ENCODE measurements around the gene AP5B1. TPM values are rescaled to one million over a fixed set of nuclear protein-coding genes. Genes with fewer than 3 reads are reported as not detected.

Gene AP5B1
- total and polyA plus RNA-seq, 2 experiments from 2014 or later: 3.1 to 16.1 TPM

- DNase-seq (ENCODE audit: low spot score) (no peak), ATAC-seq (peak; percentile 36; the same call in 2 of the 3 replicates)
- Histone ChIP-seq H3K27me3 (ENCODE audit: insufficient read depth) (peaks cover 3% of the 10 kb centered on the region; the same call in 1 of the 2 replicates), H3K4me3 (no peak overlapping the region), H2AFZ (no peak overlapping the region), H3K36me3 (ENCODE audit: insufficient read depth) (no peaks in the 10 kb centered on the region), H4K20me1 (replicated peaks; ENCODE audit: insufficient read depth) (no peaks in the 10 kb centered on the region), H3K4me1 (ENCODE audit: insufficient read depth) (no peaks in the 10 kb centered on the region; the same call in 1 of the 2 replicates), H3K9me2 (ENCODE audit: insufficient read depth) (no peaks in the 10 kb centered on the region), H3K4me2 (no peak overlapping the region), H3F3A (replicated peaks; ENCODE audit: low read depth) (no peaks in the 10 kb centered on the region), H3K27ac (ENCODE audit: low read depth) (no peak overlapping the region), H3K79me2 (replicated peaks; ENCODE audit: insufficient read depth) (no peaks in the 10 kb centered on the region)
- Mint-ChIP-seq H3K4me3 (no peak overlapping the region), H3K4me1 (no peaks in the 10 kb centered on the region), H3K36me3 (ENCODE audit: low read depth) (no peaks in the 10 kb centered on the region), H3K27me3 (ENCODE audit: insufficient read depth, low read depth, poor library complexity) (peaks cover 10% of the 10 kb centered on the region), H3K9me3 (no peaks in the 10 kb centered on the region; the same call in 2 of the 3 replicates), H3K27ac (no peak overlapping the region)
- TF ChIP-seq CREB1 (CRISPR knock-in tag; IDR thresholded peaks at IDR 0.05; ENCODE audit: low read depth) (no peak), STAT1 (IDR thresholded peaks at IDR 0.05; ENCODE audit: unreplicated experiment) (no peak)
- TF ChIP-seq, protein P1, sequence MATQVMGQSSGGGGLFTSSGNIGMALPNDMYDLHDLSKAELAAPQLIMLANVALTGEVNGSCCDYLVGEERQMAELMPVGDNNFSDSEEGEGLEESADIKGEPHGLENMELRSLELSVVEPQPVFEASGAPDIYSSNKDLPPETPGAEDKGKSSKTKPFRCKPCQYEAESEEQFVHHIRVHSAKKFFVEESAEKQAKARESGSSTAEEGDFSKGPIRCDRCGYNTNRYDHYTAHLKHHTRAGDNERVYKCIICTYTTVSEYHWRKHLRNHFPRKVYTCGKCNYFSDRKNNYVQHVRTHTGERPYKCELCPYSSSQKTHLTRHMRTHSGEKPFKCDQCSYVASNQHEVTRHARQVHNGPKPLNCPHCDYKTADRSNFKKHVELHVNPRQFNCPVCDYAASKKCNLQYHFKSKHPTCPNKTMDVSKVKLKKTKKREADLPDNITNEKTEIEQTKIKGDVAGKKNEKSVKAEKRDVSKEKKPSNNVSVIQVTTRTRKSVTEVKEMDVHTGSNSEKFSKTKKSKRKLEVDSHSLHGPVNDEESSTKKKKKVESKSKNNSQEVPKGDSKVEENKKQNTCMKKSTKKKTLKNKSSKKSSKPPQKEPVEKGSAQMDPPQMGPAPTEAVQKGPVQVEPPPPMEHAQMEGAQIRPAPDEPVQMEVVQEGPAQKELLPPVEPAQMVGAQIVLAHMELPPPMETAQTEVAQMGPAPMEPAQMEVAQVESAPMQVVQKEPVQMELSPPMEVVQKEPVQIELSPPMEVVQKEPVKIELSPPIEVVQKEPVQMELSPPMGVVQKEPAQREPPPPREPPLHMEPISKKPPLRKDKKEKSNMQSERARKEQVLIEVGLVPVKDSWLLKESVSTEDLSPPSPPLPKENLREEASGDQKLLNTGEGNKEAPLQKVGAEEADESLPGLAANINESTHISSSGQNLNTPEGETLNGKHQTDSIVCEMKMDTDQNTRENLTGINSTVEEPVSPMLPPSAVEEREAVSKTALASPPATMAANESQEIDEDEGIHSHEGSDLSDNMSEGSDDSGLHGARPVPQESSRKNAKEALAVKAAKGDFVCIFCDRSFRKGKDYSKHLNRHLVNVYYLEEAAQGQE (IDR thresholded peaks at IDR 0.05; ENCODE audit: unreplicated experiment): no peak
Observed at GRCh38 chr11:65811764-65812475, 31.1 kb upstream of the AP5B1 start.

DNA sequence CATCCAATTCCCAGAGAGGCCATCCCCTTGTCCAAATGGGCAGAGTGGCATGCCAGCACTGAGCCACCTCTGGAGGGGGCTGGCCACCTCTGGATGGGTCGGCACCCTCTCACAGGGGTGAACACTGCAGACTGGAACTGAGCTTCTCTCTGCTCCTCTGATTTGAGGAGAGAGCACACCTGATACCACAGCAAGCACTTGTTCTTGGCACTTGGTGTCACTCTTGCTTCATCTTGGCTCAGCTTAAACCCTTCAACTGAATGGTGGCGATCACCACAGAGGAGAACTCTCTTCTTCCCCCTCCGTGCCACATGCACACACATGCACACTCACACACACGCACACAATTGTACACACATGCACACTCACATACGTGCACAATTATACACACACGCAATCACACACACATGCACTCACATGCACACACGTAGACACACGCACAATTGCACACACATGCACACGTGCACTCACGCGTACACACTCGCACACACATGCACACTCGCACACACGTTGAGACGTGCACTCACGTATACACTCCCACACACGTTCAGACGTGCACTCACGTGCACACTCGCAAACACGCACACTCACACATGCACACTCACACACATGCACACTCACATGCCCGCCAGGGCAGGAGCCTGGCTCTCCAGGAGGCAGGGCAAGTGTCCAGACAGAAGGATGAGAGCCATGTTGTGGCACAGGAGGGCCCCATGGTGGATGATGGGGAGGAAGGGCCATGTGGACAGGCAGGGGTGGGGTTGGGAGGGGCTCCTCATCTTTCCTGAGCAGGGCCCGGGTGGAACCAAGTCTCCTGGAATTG, 29.5 kb upstream of the AP5B1 start:
- TF ChIP-seq, protein P1 (IDR thresholded peaks at IDR 0.05; ENCODE audit: unreplicated experiment): no peak
- TF ChIP-seq CTCF (conservative IDR thresholded peaks at IDR 0.05; ENCODE audit: low read depth in 2 of 2) (peak in 1 of 2 experiments; percentile 30; a peak in 1 of 4 replicates), JUNB (IDR thresholded peaks at IDR 0.05; ENCODE audit: unreplicated experiment) (no peak)
- H3K79me2 ChIP-seq (replicated peaks; ENCODE audit: insufficient read depth): no peaks in the 10 kb centered on the region
- Mint-ChIP-seq H3K36me3 (ENCODE audit: low read depth) (no peaks in the 10 kb centered on the region), H3K27ac (no peak overlapping the region), H3K27me3 (ENCODE audit: insufficient read depth, low read depth, poor library complexity) (peaks cover 7% of the 10 kb centered on the region), H3K4me1 (no peaks in the 10 kb centered on the region), H3K4me3 (no peak overlapping the region), H3K9me3 (no peaks in the 10 kb centered on the region; the same call in 2 of the 3 replicates)
- no peaks in the 10 kb centered on the region for H3K36me3 ChIP-seq (ENCODE audit: insufficient read depth)
- ATAC-seq (peak; percentile 53), DNase-seq (ENCODE audit: low spot score) (no peak)
- H2AFZ ChIP-seq: no peak overlapping the region
- no peaks in the 10 kb centered on the region for H3F3A ChIP-seq (replicated peaks; ENCODE audit: low read depth)
- no peak overlapping the region for H3K27ac ChIP-seq (ENCODE audit: low read depth)
- H4K20me1 ChIP-seq (replicated peaks; ENCODE audit: insufficient read depth): no peaks in the 10 kb centered on the region
- no peak overlapping the region for H3K4me2 ChIP-seq
- no peak overlapping the region for H3K4me3 ChIP-seq
- H3K27me3 ChIP-seq (ENCODE audit: insufficient read depth): no peaks in the 10 kb centered on the region
- H3K9me2 ChIP-seq (ENCODE audit: insufficient read depth): no peaks in the 10 kb centered on the region
- no peaks in the 10 kb centered on the region for H3K4me1 ChIP-seq (ENCODE audit: insufficient read depth)

Measured in GM23338 (cell line).